Measurements from ENCODE around the gene STAP2. TPM values are rescaled to one million over a fixed set of nuclear protein-coding genes. Genes with fewer than 3 reads are reported as not detected.

STAP2 gene
- total and polyA plus RNA-seq, 9 of the 15 experiments (the other 6 are each of a cell fraction or from before 2014, with no cell fraction given): 1.2 to 9.8 (median 4.5) TPM

DNA sequence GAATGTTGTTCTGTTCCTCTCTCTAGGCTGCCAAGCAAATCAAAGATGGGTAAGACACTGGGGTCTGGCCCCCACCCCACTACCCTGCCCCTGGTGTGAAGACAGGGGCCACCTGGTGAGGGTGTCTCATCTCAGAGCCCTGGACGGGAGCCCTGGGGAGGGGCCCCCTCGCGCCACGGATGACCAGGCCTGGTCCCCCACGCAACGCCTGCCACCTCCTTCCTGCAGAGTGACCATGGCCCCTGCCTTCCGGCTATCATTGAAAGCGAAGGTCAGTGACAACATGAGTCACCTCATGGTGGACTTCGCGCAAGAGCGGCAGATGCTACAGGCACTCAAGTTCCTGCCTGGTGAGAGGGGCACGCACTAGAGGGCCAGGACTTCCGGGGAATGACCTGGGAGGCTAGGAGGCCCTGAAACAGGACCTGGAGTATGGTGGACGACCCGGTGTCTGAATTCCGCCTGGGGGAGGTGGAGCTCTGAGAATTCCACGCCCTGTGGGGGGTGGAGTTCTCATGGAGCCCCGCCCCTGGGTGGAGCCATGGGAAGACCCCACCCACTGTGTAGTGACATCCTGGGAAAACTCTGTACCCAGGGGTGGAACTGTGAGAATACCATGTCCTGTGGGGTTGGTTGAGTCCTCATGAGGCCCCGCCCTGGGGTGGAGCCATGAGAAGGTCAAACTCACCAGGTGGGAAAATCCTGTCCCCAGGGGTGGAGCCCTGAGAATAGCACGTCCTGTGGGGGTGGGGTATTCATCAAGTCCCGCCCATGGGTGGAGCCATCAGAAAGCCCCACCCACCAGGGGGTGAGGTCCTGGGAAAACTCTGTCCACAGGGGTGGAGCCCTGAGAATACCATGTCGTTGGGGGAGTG is 28.1 kb downstream of the STAP2 start (continued):
- TF ChIP-seq ARID2 (IDR thresholded peaks at IDR 0.05): no peak
- no peak for TF ChIP-seq MBD2 (IDR thresholded peaks at IDR 0.05; ENCODE audit: borderline replicate concordance, low read depth)
- TF ChIP-seq, protein P1, sequence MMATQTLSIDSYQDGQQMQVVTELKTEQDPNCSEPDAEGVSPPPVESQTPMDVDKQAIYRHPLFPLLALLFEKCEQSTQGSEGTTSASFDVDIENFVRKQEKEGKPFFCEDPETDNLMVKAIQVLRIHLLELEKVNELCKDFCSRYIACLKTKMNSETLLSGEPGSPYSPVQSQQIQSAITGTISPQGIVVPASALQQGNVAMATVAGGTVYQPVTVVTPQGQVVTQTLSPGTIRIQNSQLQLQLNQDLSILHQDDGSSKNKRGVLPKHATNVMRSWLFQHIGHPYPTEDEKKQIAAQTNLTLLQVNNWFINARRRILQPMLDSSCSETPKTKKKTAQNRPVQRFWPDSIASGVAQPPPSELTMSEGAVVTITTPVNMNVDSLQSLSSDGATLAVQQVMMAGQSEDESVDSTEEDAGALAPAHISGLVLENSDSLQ (IDR thresholded peaks at IDR 0.05): peak; percentile 46
- TF ChIP-seq ZNF41 (CRISPR knock-in tag; conservative IDR thresholded peaks at IDR 0.05): no peak
- TF ChIP-seq ZNF717 (CRISPR knock-in tag; IDR thresholded peaks at IDR 0.05): no peak
- TF ChIP-seq JUND (IDR thresholded peaks at IDR 0.05; ENCODE audit: borderline replicate concordance, low read depth, low read length): peak; percentile 80
- peak; percentile 59; the same call in 1 of the 3 replicates for TF ChIP-seq JUND (tag; IDR thresholded peaks at IDR 0.05; ENCODE audit: borderline replicate concordance, low read depth, low read length)
- no peak for TF ChIP-seq ZNF253 (CRISPR knock-in tag; conservative IDR thresholded peaks at IDR 0.05)
- no peak for TF ChIP-seq ERF (CRISPR knock-in tag; IDR thresholded peaks at IDR 0.05)
- TF ChIP-seq, protein P2, sequence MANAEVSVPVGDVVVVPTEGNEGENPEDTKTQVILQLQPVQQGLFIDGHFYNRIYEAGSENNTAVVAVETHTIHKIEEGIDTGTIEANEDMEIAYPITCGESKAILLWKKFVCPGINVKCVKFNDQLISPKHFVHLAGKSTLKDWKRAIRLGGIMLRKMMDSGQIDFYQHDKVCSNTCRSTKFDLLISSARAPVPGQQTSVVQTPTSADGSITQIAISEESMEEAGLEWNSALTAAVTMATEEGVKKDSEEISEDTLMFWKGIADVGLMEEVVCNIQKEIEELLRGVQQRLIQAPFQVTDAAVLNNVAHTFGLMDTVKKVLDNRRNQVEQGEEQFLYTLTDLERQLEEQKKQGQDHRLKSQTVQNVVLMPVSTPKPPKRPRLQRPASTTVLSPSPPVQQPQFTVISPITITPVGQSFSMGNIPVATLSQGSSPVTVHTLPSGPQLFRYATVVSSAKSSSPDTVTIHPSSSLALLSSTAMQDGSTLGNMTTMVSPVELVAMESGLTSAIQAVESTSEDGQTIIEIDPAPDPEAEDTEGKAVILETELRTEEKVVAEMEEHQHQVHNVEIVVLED (CRISPR knock-in tag; IDR thresholded peaks at IDR 0.05): no peak
- no peak for TF ChIP-seq ZNF212 (CRISPR knock-in tag; IDR thresholded peaks at IDR 0.05)
- no peak for TF ChIP-seq PHTF2 (CRISPR knock-in tag; IDR thresholded peaks at IDR 0.05)
- no peak for TF ChIP-seq ZNF217 (CRISPR knock-in tag; IDR thresholded peaks at IDR 0.05)
- TF ChIP-seq, protein P3, sequence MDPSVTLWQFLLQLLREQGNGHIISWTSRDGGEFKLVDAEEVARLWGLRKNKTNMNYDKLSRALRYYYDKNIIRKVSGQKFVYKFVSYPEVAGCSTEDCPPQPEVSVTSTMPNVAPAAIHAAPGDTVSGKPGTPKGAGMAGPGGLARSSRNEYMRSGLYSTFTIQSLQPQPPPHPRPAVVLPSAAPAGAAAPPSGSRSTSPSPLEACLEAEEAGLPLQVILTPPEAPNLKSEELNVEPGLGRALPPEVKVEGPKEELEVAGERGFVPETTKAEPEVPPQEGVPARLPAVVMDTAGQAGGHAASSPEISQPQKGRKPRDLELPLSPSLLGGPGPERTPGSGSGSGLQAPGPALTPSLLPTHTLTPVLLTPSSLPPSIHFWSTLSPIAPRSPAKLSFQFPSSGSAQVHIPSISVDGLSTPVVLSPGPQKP (CRISPR knock-in tag; IDR thresholded peaks at IDR 0.05): no peak
- TF ChIP-seq ZNF274 (IDR thresholded peaks at IDR 0.05; ENCODE audit: borderline replicate concordance, low read depth, low read length): no peak
- TF ChIP-seq ZKSCAN3 (CRISPR knock-in tag; IDR thresholded peaks at IDR 0.05): no peak
- peak; percentile 63; the same call in 1 of the 2 replicates for TF ChIP-seq ELF1 (tag; IDR thresholded peaks at IDR 0.05)
- no peak for TF ChIP-seq SIX5 (IDR thresholded peaks at IDR 0.05; ENCODE audit: borderline replicate concordance in 1 of 2, insufficient read depth in 1 of 2, low read depth in 1 of 2, low read length in 2 of 2)
- no peak for TF ChIP-seq ZNF551 (CRISPR knock-in tag; IDR thresholded peaks at IDR 0.05)
- TF ChIP-seq MYNN (IDR thresholded peaks at IDR 0.05): no peak
- TF ChIP-seq MYNN (CRISPR knock-in tag; IDR thresholded peaks at IDR 0.05): no peak
- TF ChIP-seq, protein P4, sequence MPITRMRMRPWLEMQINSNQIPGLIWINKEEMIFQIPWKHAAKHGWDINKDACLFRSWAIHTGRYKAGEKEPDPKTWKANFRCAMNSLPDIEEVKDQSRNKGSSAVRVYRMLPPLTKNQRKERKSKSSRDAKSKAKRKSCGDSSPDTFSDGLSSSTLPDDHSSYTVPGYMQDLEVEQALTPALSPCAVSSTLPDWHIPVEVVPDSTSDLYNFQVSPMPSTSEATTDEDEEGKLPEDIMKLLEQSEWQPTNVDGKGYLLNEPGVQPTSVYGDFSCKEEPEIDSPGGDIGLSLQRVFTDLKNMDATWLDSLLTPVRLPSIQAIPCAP (CRISPR knock-in tag; IDR thresholded peaks at IDR 0.05; ENCODE audit: borderline replicate concordance): no peak
- TF ChIP-seq ZNF668 (CRISPR knock-in tag; IDR thresholded peaks at IDR 0.05): no peak
- no peak for TF ChIP-seq ILF3 (IDR thresholded peaks at IDR 0.05; ENCODE audit: borderline replicate concordance)
- TF ChIP-seq GATAD2B (IDR thresholded peaks at IDR 0.05; ENCODE audit: borderline replicate concordance): no peak
- TF ChIP-seq CEBPB (tag; IDR thresholded peaks at IDR 0.05): no peak
